GM12891 (cell line): Measurements from ENCODE around the gene LHX2.

Experiments used
- DNase-seq: peaks from one replicate; pipeline ENCODE4 v3.0.0; 2011; ENCODE audit warnings: low spot score; ENCODE audit not compliant: insufficient read length
- FAIRE-seq: peaks from 2 replicates; lab custom pipeline; 2011; peaks lifted over from hg19 to GRCh38; lab: Jason Lieb, UNC
- PAX5 ChIP-seq: IDR thresholded peaks from 2 replicates; pipeline ENCODE4 v1.6.1; 2011; ENCODE audit warnings: low read length, moderate library complexity, mild to moderate bottlenecking; ENCODE audit not compliant: insufficient read depth, severe bottlenecking
- POLR2A ChIP-seq: IDR thresholded peaks from 2 replicates; pipeline ENCODE4 v1.6.1; 2011; ENCODE audit warnings: low read depth, low read length, control low read depth
- POLR2AphosphoS5 ChIP-seq: IDR thresholded peaks from 2 replicates; pipeline ENCODE4 v1.6.1; 2011; ENCODE audit warnings: low read depth, low read length, control low read depth
- POU2F2 ChIP-seq: IDR thresholded peaks from 2 replicates; pipeline ENCODE4 v1.6.1; 2011; ENCODE audit warnings: low read depth, mild to moderate bottlenecking, control low read depth, low read length, moderate library complexity
- SPI1 ChIP-seq: IDR thresholded peaks from 2 replicates; pipeline ENCODE4 v1.6.1; 2011; ENCODE audit warnings: low read depth, low read length, control low read depth
- TAF1 ChIP-seq: IDR thresholded peaks from 2 replicates; pipeline ENCODE4 v1.6.1; 2011; ENCODE audit warnings: low read depth, low read length, control low read depth

LHX2 gene

DNA sequence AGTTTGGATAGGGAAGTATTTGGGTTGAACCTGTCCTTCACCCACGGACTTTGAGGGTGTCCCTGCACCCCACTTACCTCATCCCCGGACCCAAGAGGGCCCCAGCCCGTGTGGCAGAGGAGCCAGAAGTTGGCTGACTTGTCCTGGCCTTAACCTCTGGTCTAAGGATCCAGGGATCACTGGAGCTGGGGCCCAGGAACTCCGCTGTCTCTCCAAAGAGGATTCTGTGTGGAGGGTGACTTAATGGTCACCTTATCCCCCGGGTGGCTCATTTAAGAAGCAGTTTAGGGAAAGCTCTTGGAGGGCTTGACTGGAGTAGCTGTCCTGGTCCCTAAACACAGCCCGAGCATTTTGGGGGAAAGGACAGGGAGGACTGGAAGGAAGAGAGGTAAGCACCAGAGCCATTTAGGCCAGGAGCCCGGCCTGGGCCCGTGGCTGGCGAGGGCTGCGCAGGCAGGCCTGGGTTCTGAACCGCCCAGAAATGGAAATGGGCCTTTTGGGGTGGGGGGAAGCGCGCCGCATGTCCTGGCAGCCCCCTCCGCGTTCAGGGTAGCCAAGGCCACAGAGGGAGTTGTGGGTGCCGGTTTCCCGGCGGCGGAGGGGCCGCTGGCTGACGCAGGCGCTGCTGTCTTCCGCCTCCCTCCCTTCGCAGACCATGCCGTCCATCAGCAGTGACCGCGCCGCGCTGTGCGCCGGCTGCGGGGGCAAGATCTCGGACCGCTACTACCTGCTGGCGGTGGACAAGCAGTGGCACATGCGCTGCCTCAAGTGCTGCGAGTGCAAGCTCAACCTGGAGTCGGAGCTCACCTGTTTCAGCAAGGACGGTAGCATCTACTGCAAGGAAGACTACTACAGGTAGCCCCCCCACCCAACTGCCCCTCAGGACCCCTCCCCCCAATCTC lies 2.0 kb downstream of the LHX2 start:
- FAIRE-seq (no peak), DNase-seq (no peak)
- TF ChIP-seq SPI1: no peak
- TF ChIP-seq POU2F2: no peak
- no peak for TF ChIP-seq POLR2AphosphoS5
- no peak for TF ChIP-seq POLR2A
- no peak for TF ChIP-seq PAX5
- TF ChIP-seq TAF1: no peak

DNA sequence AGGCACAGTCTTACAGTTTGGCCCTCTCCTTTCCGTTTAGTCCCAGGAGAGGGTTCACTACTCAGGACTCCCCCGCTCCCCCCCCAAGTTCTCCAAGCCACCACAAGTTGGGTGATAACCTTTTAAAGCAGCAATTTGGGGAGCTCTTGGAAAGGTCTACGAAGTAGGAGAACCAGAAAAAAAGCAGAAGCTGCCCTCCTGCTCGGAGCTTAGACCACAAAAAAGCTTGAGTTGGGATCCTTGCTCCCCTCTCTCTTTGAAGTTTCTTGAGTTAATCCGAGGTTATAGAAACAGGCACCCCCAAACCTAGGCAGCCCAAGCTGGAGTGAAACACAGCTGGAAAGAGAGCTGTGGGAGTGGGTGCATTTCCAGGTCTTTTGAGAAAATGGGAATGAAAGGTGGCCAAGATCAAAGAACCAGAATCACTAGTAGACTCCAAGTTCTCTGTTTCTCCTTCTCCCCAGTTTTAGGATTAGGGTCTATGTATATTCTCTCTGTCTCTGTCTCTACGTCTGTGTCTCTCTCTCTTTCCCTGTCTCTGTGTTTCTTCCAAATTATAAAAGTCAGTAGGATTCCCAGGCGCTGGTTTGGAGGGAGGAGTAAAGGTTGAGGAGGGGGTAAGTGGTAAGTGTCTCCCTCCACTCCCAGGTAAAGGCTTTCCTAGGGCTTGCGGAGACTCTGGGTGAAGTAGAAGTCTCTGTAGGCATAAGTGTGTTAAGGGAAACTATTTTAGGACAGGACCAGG lies 2.8 kb downstream of the LHX2 start:
- FAIRE-seq (no peak), DNase-seq (no peak)
- TF ChIP-seq POLR2AphosphoS5: no peak
- TF ChIP-seq POLR2A: no peak
- no peak for TF ChIP-seq SPI1
- TF ChIP-seq POU2F2: no peak
- TF ChIP-seq PAX5: no peak
- TF ChIP-seq TAF1: no peak

DNA sequence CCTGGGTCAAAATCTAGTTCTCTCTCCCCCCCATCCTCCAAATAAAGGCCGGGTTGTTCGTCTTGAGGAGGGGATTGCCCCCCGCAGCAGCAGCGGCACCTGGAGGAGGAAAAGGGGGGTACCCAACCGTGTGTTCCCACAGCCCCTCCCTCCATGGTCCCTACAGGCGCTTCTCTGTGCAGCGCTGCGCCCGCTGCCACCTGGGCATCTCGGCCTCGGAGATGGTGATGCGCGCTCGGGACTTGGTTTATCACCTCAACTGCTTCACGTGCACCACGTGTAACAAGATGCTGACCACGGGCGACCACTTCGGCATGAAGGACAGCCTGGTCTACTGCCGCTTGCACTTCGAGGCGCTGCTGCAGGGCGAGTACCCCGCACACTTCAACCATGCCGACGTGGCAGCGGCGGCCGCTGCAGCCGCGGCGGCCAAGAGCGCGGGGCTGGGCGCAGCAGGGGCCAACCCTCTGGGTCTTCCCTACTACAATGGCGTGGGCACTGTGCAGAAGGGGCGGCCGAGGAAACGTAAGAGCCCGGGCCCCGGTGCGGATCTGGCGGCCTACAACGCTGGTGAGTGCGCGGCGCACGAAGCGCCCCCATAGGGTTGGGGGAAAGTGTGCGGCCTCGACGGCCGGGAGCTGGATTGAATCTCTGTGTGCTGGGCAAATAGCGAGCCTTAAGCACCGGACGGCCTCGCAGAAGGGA lies 3.5 kb downstream of the LHX2 start:
- DNase-seq: no peak
- FAIRE-seq: no peak
- TF ChIP-seq POLR2A (no peak), POLR2AphosphoS5 (no peak), SPI1 (no peak), PAX5 (no peak), TAF1 (no peak), POU2F2 (no peak)

DNA sequence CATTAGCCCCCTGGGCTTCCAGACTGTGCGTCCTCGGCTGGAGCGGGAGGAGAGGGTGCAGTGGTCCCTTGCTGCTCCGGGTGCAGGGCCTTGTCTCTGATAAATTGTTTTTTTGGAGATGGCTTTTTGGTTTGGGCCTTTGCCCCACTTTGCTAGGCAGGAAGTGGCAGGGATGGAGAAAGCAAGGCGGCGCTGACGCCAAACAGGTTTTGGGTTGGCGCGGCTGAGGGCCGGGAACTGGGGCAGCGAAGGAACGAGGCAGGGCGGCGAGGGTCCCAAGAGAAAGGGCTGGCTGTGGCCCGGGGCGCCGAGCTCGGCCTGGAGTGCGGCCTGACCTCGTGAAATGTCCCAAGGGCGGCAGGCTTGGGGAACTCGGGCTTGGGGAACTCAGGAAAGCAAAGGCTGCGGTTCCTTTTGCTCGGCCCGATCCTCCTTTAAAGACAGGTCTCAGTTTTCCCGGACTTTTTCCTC lies 4.1 kb downstream of the LHX2 start:
- DNase-seq (no peak), FAIRE-seq (no peak)
- no peak for TF ChIP-seq POLR2AphosphoS5
- TF ChIP-seq POLR2A: no peak
- TF ChIP-seq SPI1: no peak
- TF ChIP-seq TAF1: no peak
- no peak for TF ChIP-seq POU2F2
- no peak for TF ChIP-seq PAX5

DNA sequence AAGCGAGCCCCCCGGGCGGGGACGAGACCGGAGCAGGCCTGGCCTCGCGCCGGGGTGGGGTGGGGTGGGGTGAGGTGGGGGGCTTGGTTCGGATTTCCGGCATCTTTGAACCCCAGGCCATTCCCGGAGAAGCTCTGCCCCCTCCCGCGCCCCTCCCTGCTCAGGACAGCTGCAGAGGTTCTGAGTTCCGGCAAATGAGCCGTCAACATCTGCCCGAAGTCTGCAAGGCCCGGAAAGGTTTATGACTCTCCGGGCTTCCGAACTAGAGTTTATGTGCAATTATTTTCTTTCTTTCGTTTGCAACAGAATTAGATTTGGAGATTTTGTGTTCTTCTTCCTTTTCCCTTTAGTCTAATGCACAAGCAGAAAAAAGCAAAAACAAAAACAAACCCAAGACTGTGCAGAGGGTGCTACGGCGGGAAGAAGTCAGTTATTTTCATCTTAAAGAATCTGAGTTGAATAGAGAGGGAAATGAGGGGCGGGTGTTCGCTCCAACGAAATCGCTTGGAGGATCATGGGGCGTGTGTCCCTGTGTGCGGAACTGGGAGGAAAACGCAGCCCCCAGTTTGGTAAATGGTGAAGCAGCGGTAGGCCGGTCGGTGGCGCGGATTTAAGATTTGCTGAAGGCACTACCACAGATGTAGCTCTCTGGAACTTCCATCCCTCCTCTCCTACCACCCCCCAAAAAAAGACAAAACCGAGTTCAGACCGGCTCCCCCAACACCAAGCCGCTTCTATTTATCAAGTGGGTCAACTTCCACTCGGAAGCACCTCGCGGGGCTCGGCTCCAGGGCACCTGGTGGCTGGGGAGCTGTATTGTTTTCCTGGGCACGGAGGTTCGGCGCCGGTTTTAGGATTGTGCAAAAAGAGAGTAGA lies 4.8 kb downstream of the LHX2 start:
- no peak for FAIRE-seq
- no peak for TF ChIP-seq TAF1
- TF ChIP-seq SPI1: no peak
- no peak for TF ChIP-seq POLR2AphosphoS5
- no peak for TF ChIP-seq POLR2A
- no peak for TF ChIP-seq PAX5
- TF ChIP-seq POU2F2: no peak

DNA sequence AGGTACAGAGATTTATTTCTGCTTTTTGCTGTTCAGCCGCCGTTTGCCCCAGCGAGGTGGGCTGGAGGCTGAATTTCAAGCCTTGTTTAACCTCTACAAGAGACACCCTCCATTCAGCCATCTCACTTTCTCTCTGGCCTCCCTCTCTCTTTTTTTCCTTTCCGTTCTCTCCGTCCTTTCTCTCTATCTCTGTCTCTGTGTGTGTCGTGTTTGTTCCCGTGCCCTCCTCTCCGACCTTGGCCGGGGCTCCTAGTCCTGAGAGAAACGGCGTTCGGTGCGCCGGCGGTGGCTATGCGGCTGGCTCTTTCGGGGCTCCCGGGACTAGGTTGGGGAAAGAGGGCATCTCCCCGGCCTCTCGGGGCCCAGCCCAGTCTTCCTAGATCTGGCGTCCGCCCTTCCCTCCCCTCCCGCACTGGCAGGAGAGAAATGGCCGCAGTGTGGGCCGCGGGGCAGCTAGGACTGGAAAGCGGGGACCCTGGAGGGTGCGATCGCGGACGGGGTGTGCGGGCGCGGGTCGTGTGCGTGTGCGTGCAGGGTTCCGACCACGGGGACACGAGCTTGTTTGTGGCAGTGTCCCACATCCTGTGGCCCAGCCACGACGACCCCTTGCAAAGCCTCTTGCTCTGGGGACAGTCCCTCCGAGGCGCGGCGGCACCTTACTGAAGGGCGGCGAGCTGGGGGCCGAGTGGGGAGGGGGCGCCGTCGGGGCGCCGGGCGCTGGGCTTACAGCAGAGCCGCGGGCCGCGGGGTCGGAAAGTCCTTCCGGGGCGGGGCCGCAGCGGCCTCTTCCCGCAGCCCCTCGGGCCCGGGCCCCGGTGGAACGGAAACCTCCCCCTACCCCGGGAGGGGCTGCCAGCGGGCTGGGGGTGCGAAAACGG lies 5.7 kb downstream of the LHX2 start:
- TF ChIP-seq SPI1: no peak
- no peak for TF ChIP-seq POLR2A
- TF ChIP-seq POLR2AphosphoS5: no peak
- TF ChIP-seq POU2F2: no peak
- no peak for TF ChIP-seq TAF1
- no peak for TF ChIP-seq PAX5
- DNase-seq: no peak
- no peak for FAIRE-seq

More for the DNA sequence above, 4.8 kb downstream of the LHX2 start:
- DNase-seq: no peak

DNA sequence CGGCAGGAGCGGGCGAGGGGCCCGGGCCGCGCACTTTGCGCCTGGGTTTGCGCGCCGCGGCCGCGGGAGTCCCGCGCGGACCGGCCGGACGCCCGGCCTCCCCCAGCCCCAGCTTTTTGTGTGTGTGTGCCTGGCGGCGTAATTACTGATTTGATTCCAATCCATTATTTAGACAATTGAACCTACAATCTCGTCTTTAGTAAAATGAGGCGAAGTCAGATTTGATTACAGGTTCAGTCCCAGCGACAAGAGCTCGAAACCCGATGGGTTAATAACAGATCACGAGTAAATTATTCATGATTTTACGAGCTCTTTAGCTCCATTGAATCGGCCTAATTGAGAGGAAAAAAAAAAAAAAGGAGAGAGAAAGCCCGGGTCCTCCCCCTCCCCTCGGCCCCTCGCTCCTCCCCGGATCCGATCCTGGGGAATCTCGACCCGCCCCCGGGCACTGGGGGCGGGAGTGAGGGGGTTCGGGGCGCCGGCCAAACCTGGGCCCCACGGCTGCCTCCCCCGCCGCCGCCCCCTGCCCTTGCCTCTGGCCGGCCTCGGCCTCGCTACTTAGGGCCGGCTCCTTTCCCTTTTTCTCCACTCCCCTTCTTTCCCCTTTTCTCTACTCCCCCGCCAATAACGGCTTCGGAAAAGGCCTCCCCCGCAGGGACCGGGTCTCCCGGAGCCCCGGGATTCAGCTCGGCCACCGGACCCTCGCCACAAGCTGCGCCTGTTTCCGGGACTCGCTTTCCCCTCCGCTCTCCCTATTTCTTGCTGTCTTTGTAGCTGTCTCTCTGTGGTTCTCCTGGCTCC lies 6.6 kb downstream of the LHX2 start:
- FAIRE-seq: no peak
- no peak for TF ChIP-seq PAX5

More for the DNA sequence above, 6.6 kb downstream of the LHX2 start:
- no peak for DNase-seq
